Measurements from ENCODE around the gene SLC1A5. TPM values are rescaled to one million over a fixed set of nuclear protein-coding genes. Genes with fewer than 3 reads are reported as not detected.
"Not testable (repeated sequence)": the region's sequence is repeated elsewhere in the genome, so short reads cannot be mapped to it uniquely, and the experiment has no call there.

The SLC1A5 gene
- total RNA-seq, 6 experiments from 2014 or later: 263 to 310 (median 281) TPM

DNA sequence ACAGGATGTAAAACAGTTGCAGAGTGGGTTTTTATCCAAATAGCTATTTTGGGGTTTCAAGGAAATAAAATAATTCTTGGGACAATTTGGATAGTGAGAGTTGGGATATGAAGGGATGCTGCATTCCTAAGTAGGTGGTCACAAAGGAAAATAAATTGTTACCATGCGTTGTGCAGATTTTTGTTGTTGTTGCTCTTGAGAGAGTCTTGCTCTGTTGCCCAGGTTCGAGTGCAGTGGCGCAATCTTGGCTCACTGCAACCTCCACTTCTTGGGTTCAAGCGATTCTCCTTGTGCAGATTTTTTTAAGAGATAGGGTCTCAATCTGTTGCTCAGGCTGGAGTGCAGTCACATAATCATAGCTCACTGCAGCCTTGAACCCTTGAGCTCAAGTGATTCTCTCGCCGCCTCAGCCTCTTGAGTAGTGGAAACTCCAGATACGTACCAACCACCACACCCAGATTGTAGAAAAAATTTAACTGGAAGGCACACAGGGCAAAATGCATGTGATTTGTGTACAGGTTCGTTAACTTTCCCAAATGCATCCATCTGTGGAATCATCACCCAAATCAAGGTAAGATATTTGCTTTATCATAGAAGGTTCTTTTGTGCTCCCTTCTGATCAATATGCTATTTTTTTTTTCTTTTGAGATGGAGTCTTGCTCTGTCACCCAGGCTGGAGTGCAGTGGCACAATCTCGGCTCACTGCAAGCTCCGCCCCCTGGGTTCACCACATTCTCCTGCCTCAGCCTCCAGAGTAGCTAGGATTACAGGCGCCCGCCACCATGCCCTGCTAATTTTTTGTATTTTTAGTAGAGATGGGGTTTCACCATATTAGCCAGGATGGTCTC, 16.0 kb downstream of the SLC1A5 start:
- Mint-ChIP-seq H3K27ac (peak overlapping the region; percentile 47), H3K27me3 (ENCODE audit: insufficient read depth) (peaks cover 5% of the 10 kb centered on the region; the same call in 1 of the 2 replicates), H3K4me1 (ENCODE audit: low read depth) (peaks cover 16% of the 10 kb centered on the region), H3K4me3 (no peak overlapping the region), H3K36me3 (ENCODE audit: low read depth) (peaks cover 14% of the 10 kb centered on the region; the same call in 1 of the 2 replicates), H3K9me3 (no peaks in the 10 kb centered on the region)
- no peak for TF ChIP-seq CTCF (IDR thresholded peaks at IDR 0.05)
- DNase-seq: no peak

- H3K36me3 Mint-ChIP-seq (ENCODE audit: low read depth): peaks cover 12% of the 10 kb centered on the region; the same call in 1 of the 2 replicates
- not testable (repeated sequence) for DNase-seq; H3K9me3 Mint-ChIP-seq; H3K4me3 Mint-ChIP-seq; H3K27me3 Mint-ChIP-seq (ENCODE audit: insufficient read depth)
- H3K27ac Mint-ChIP-seq: peak overlapping the region; percentile 6; the same call in 1 of the 2 replicates
- peaks cover 16% of the 10 kb centered on the region for H3K4me1 Mint-ChIP-seq (ENCODE audit: low read depth)
Observed at GRCh38 chr19:46768746-46769145, 19.6 kb downstream of the SLC1A5 start.

GRCh38 chr19:46766569-46767317, 21.7 kb downstream of the SLC1A5 start:
- peaks cover 8% of the 10 kb centered on the region for H3K4me1 Mint-ChIP-seq (ENCODE audit: low read depth)
- TF ChIP-seq CTCF (IDR thresholded peaks at IDR 0.05): peak; percentile 81
- peaks cover 6% of the 10 kb centered on the region; the same call in 1 of the 2 replicates for H3K36me3 Mint-ChIP-seq (ENCODE audit: low read depth)
- DNase-seq: no peak
- no peaks in the 10 kb centered on the region; the same call in 1 of the 2 replicates for H3K27me3 Mint-ChIP-seq (ENCODE audit: insufficient read depth)
- no peak overlapping the region for H3K4me3 Mint-ChIP-seq
- no peaks in the 10 kb centered on the region for H3K9me3 Mint-ChIP-seq
- H3K27ac Mint-ChIP-seq: no peak overlapping the region

DNA sequence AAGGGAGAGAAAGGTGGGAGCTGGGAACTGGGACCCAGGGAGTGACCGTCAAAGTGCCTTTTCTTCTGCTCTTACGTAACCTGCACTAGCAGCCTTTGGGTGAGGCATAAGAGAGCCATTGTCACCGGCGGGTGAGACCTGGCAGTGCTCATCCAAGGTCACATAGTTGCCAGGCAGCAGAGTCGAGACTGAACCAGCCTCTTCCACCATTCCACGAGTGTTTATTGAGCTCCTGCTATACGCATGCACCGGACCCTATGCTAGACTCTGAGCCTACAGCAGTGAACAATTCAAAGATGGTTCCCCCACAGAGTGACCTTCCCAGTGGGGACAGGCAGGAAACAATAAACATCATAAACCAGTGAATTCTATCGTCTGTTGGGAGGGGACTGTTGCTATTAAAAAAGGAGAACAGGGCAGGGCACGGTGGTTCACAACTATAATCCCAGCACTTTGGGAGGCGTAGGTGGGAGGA, 23.5 kb downstream of the SLC1A5 start:
- peaks cover 6% of the 10 kb centered on the region; the same call in 1 of the 2 replicates for H3K36me3 Mint-ChIP-seq (ENCODE audit: low read depth)
- H3K4me3 Mint-ChIP-seq: no peak overlapping the region
- no peaks in the 10 kb centered on the region for H3K9me3 Mint-ChIP-seq
- H3K4me1 Mint-ChIP-seq (ENCODE audit: low read depth): peaks cover 27% of the 10 kb centered on the region
- H3K27me3 Mint-ChIP-seq (ENCODE audit: insufficient read depth): no peaks in the 10 kb centered on the region
- DNase-seq: no peak
- no peak overlapping the region for H3K27ac Mint-ChIP-seq
- no peak for TF ChIP-seq CTCF (IDR thresholded peaks at IDR 0.05)

GRCh38 chr19:46762245-46762890, 26.0 kb downstream of the SLC1A5 start:
- Mint-ChIP-seq H3K27ac (no peak overlapping the region), H3K4me3 (no peak overlapping the region), H3K4me1 (ENCODE audit: low read depth) (peaks cover 29% of the 10 kb centered on the region), H3K27me3 (ENCODE audit: insufficient read depth) (no peaks in the 10 kb centered on the region), H3K9me3 (no peaks in the 10 kb centered on the region), H3K36me3 (ENCODE audit: low read depth) (peaks cover 6% of the 10 kb centered on the region; the same call in 1 of the 2 replicates)
- DNase-seq: no peak
- no peak for TF ChIP-seq CTCF (IDR thresholded peaks at IDR 0.05)
